ENCODE measurements around the gene RPLP2.
A peak's percentile ranks its signal among the peaks of the same experiment; 100 is the strongest.

RPLP2 gene

GRCh38 chr11:797296-798092, 12.3 kb upstream of the RPLP2 start:
- peak; percentile 87 for DNase-seq (ENCODE audit: low read depth)
- H3K4me3 ChIP-seq (ENCODE audit: low read depth, low read length) = peak overlapping the region; percentile 69
- no peak; the same call in 1 of the 2 replicates for TF ChIP-seq MYC (IDR thresholded peaks at IDR 0.05; ENCODE audit: low read depth, low read length)
- TF ChIP-seq CTCF (IDR thresholded peaks at IDR 0.05; ENCODE audit: low read depth, low read length) = no peak
- TF ChIP-seq POLR2A (IDR thresholded peaks at IDR 0.05; ENCODE audit: extremely low read depth, insufficient read length) = peak; percentile 15
- TF ChIP-seq, protein P1, sequence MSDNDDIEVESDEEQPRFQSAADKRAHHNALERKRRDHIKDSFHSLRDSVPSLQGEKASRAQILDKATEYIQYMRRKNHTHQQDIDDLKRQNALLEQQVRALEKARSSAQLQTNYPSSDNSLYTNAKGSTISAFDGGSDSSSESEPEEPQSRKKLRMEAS (IDR thresholded peaks at IDR 0.05; ENCODE audit: low read depth, low read length) = peak; percentile 92

DNA sequence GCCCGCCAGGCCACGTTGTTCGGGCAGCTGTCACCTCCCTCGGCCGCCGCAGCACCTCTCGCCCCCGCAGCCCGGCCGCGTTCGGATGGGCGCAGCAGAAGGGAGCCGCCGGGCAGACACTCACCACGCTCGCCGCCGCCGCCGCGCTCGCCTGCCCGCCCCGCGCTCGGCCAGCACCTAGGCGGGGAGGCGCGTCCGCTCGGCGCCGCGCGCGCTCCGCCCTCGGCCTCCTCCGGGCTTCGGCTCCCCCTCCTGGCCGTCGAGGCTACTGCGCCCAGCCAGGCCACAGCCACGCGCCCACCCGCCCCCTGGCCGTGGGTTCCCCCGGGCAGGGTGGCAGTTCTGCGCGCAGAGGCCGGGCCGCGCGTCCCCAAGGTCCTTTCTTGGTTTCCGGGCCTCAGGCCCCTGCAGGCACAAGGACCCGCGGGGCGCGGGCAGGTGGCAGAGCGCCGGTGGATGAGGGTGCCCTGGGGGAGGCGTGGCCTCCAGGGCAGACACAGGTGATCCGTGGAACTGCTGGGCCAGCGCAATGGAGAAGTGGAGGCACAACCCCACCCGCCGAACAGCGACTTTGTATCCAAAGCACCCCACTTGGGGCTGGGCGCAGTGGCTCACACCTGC, 11.6 kb upstream of the RPLP2 start, which contains the start of gene SLC25A22:
Gene SLC25A22 (minus strand): TSS at position 189 of the 621 bp plus-strand sequence. CDS start 3,275 bp downstream, outside the sequence.
- peak within 1 kb of the TSS; percentile 69 for H3K4me3 ChIP-seq (ENCODE audit: low read depth, low read length)
- DNase-seq (ENCODE audit: low read depth) = peak; percentile 85
- TF ChIP-seq POLR2A (IDR thresholded peaks at IDR 0.05; ENCODE audit: extremely low read depth, insufficient read length) (no peak), MYC (IDR thresholded peaks at IDR 0.05; ENCODE audit: low read depth, low read length) (peak; percentile 67), CTCF (IDR thresholded peaks at IDR 0.05; ENCODE audit: low read depth, low read length) (peak; percentile 47)
- TF ChIP-seq, protein P1 (IDR thresholded peaks at IDR 0.05; ENCODE audit: low read depth, low read length) = peak; percentile 48; the same call in 1 of the 2 replicates

DNA sequence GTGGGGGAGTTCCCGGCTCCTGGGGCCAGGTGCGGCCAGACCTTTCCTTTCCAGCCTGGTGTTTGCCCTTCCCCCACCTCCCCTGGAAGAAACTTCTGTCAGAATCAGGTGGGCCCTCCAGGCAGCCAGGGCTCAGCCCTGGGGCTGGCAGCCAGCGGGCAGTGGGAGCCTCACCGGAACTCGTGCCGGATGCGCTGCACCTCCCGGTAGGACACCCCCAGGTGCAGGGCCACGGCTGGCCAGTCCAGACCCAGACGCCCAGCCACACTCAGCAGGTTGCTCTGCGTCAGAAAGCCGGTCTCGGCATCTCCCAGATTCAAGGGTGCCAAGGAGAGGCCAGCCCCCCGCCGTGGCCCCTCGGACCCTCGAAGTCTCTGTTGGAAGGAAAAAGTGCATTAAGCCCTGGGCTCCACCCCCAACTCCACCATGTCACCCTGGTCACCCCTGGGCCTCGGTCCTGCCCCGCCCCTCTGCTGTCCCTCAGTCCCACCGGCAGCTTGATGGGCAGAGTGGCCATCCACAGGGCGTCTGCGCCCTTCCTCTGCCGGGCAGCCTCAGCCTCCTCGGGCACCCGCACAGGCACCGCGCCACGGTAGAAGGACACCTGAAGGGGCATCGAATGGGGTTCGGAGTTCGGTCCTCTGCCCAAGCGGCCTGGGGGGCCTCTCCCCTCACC, 10.0 kb upstream of the RPLP2 start:
- TF ChIP-seq, protein P1 (IDR thresholded peaks at IDR 0.05; ENCODE audit: low read depth, low read length) = no peak

GRCh38 chr11:800473-800872, 9.3 kb upstream of the RPLP2 start:
- TF ChIP-seq CTCF (IDR thresholded peaks at IDR 0.05; ENCODE audit: low read depth, low read length) (no peak), POLR2A (IDR thresholded peaks at IDR 0.05; ENCODE audit: extremely low read depth, insufficient read length) (no peak), MYC (IDR thresholded peaks at IDR 0.05; ENCODE audit: low read depth, low read length) (no peak)
- TF ChIP-seq, protein P1 (IDR thresholded peaks at IDR 0.05; ENCODE audit: low read depth, low read length) = no peak
- DNase-seq (ENCODE audit: low read depth) = no peak
- H3K4me3 ChIP-seq (ENCODE audit: low read depth, low read length) = no peak overlapping the region

More for the DNA sequence above, 10.0 kb upstream of the RPLP2 start:
- no peak overlapping the region for H3K4me3 ChIP-seq (ENCODE audit: low read depth, low read length)
- no peak for DNase-seq (ENCODE audit: low read depth)

- TF ChIP-seq, protein P1 (IDR thresholded peaks at IDR 0.05; ENCODE audit: low read depth, low read length) = no peak
- TF ChIP-seq MYC (IDR thresholded peaks at IDR 0.05; ENCODE audit: low read depth, low read length) (no peak), POLR2A (IDR thresholded peaks at IDR 0.05; ENCODE audit: extremely low read depth, insufficient read length) (no peak), CTCF (IDR thresholded peaks at IDR 0.05; ENCODE audit: low read depth, low read length) (no peak)
- no peak overlapping the region for H3K4me3 ChIP-seq (ENCODE audit: low read depth, low read length)
- DNase-seq (ENCODE audit: low read depth) = no peak
Observed at GRCh38 chr11:801097-801780, 8.5 kb upstream of the RPLP2 start.

Data from NB4 (cell line).